ENCODE results near the gene CDC42BPB. TPM values are rescaled to one million over a fixed set of nuclear protein-coding genes. Genes with fewer than 3 reads are reported as not detected.

The CDC42BPB gene
- total RNA-seq, 1 donor from 2014 or later, result 102 TPM

GRCh38 chr14:103072595-103073366 lies 15.4 kb upstream of the CDC42BPB start:
- no peak for TF ChIP-seq CTCF (IDR thresholded peaks at IDR 0.05)
- Histone ChIP-seq H3K36me3 (no peaks in the 10 kb centered on the region), H3K27me3 (no peaks in the 10 kb centered on the region), H3K9me3 (no peaks in the 10 kb centered on the region), H3K4me1 (peaks cover 25% of the 10 kb centered on the region), H3K4me3 (no peak overlapping the region), H3K27ac (peak overlapping the region; percentile 68)
- DNase-seq, result peak; percentile 58
- ATAC-seq, result no peak
- intact Hi-C loops (cut with DNase I), result no loop called here

- intact Hi-C loops (cut with DNase I), result no loop called here
- DNase-seq (peak; percentile 90), ATAC-seq (peak; percentile 56)
- H3K27me3 ChIP-seq, result no peaks in the 10 kb centered on the region
- peak overlapping the region; percentile 68 for H3K27ac ChIP-seq
- no peak overlapping the region for H3K4me3 ChIP-seq
- no peak for TF ChIP-seq CTCF (IDR thresholded peaks at IDR 0.05)
- H3K9me3 ChIP-seq, result no peaks in the 10 kb centered on the region
- peaks cover 31% of the 10 kb centered on the region for H3K4me1 ChIP-seq
- no peaks in the 10 kb centered on the region for H3K36me3 ChIP-seq
These were observed 14.3 kb upstream of the CDC42BPB start for GRCh38 chr14:103071544-103072251.

- ATAC-seq (peak; percentile 46), DNase-seq (peak; percentile 86)
- Histone ChIP-seq H3K36me3 (no peaks in the 10 kb centered on the region), H3K4me3 (no peak overlapping the region), H3K27ac (peak overlapping the region; percentile 68), H3K4me1 (peaks cover 34% of the 10 kb centered on the region), H3K27me3 (no peaks in the 10 kb centered on the region), H3K9me3 (no peaks in the 10 kb centered on the region)
- TF ChIP-seq CTCF (IDR thresholded peaks at IDR 0.05), result no peak
- intact Hi-C loops (cut with DNase I), result no loop called here
These were observed 13.7 kb upstream of the CDC42BPB start for GRCh38 chr14:103070971-103071542.

GRCh38 chr14:103070263-103070885 lies 13.0 kb upstream of the CDC42BPB start:
- TF ChIP-seq CTCF (IDR thresholded peaks at IDR 0.05), result no peak
- H3K36me3 ChIP-seq, result no peaks in the 10 kb centered on the region
- peaks cover 40% of the 10 kb centered on the region for H3K4me1 ChIP-seq
- H3K9me3 ChIP-seq, result no peaks in the 10 kb centered on the region
- no peak for ATAC-seq
- H3K27me3 ChIP-seq, result no peaks in the 10 kb centered on the region
- intact Hi-C loops (cut with DNase I), result no loop called here
- peak overlapping the region; percentile 68 for H3K27ac ChIP-seq
- DNase-seq, result no peak
- H3K4me3 ChIP-seq, result no peak overlapping the region

- Histone ChIP-seq H3K36me3 (no peaks in the 10 kb centered on the region), H3K27me3 (no peaks in the 10 kb centered on the region), H3K9me3 (no peaks in the 10 kb centered on the region), H3K27ac (peak overlapping the region; percentile 63), H3K4me1 (peaks cover 33% of the 10 kb centered on the region), H3K4me3 (no peak overlapping the region)
- intact Hi-C loops (cut with DNase I), result no loop called here
- DNase-seq (no peak), ATAC-seq (no peak)
- TF ChIP-seq CTCF (IDR thresholded peaks at IDR 0.05), result no peak
These were observed 11.2 kb upstream of the CDC42BPB start for GRCh38 chr14:103068351-103069073.

All from upper lobe of right lung (tissue), 1 donor.